Natural killer cell (primary cell): Measurements from ENCODE around the gene KHDC3L. TPM values are rescaled to one million over a fixed set of nuclear protein-coding genes. Genes with fewer than 3 reads are reported as not detected.

ENCODE experiments used
- ATAC-seq, 3 donors: fragments of 150-1000 bp in 2 of 3; fragments of 200-7000 bp in 1 of 3; cut with Tn5 transposase; 1 replicate in 1 of 3; 2 replicates in 2 of 3; pipeline ENCODE4 v1.10.0; 2021; ENCODE audit warnings: mild to moderate bottlenecking in 2 of 3, moderate library complexity in 2 of 3
- DNase-seq, 2 donors: peaks; one replicate each; pipeline versions ENCODE4 v3.0.0 to v3.0.0-alpha.2; 2013 to 2021; ENCODE audit warnings: mixed read lengths in 1 of 2
- H3K27ac ChIP-seq: one replicate; pipeline ENCODE4 v1.5.1; 2013; ENCODE audit warnings: mild to moderate bottlenecking, low read length
- H3K27me3 ChIP-seq: one replicate; pipeline ENCODE4 v1.6.1; 2013; ENCODE audit warnings: low read length; ENCODE audit not compliant: control insufficient read depth, insufficient read depth
- H3K36me3 ChIP-seq: one replicate; pipeline ENCODE4 v1.6.1; 2013; ENCODE audit warnings: low read length; ENCODE audit not compliant: control insufficient read depth, insufficient read depth
- H3K4me1 ChIP-seq: one replicate; pipeline ENCODE4 v1.6.1; 2013; ENCODE audit warnings: low read length; ENCODE audit not compliant: control insufficient read depth, insufficient read depth
- H3K4me3 ChIP-seq: one replicate; pipeline ENCODE4 v1.5.1; 2013; ENCODE audit warnings: low read length
- H3K9me3 ChIP-seq: one replicate; pipeline ENCODE4 v1.6.1; 2013; ENCODE audit warnings: low read length; ENCODE audit not compliant: control insufficient read depth, insufficient read depth
- H3K27ac Mint-ChIP-seq, 2 donors: one replicate each; pipeline ENCODE4 v1.8.0; 2022; ENCODE audit warnings: mild to moderate bottlenecking in 2 of 2, mixed read lengths in 2 of 2, moderate library complexity in 1 of 2
- H3K27me3 Mint-ChIP-seq, 2 donors: one replicate each; pipeline ENCODE4 v1.8.0; 2022; ENCODE audit warnings: low read depth in 2 of 2, mixed read lengths in 2 of 2
- H3K36me3 Mint-ChIP-seq: one replicate; pipeline ENCODE4 v1.8.0; 2022; ENCODE audit warnings: mixed read lengths
- H3K4me1 Mint-ChIP-seq, 2 donors: one replicate each; pipeline ENCODE4 v1.8.0; 2022; ENCODE audit warnings: mixed read lengths in 2 of 2
- H3K4me3 Mint-ChIP-seq: one replicate; pipeline ENCODE4 v1.8.0; 2022; ENCODE audit warnings: mild to moderate bottlenecking, moderate library complexity, mixed read lengths
- H3K9me3 Mint-ChIP-seq, 2 donors: one replicate each; pipeline ENCODE4 v1.8.0; 2022; ENCODE audit warnings: mixed read lengths in 2 of 2
- CTCF ChIP-seq: fragments of 200-600 bp; IDR thresholded peaks from one replicate; pipeline ENCODE4 v1.8.0; 2022; ENCODE audit warnings: antibody characterized with exemption
- WGBS: methylation state at CpG from one replicate; pipeline ENCODE4 v1.1.7; 2013; ENCODE audit warnings: missing lambda C conversion rate; ENCODE audit not compliant: insufficient coverage; 5-methylcytosine and 5-hydroxymethylcytosine counted together
- intact Hi-C: fragments of 100-400 bp; cut with micrococcal nuclease; formaldehyde crosslinking; loops from one replicate; pipeline ENCODE4 v1.14.2; 2022
- total RNA-seq, 4 donors: library from RNA; stranded (reverse); fragments of 120-200 nt in 1 of 4; gene quantifications; one replicate each; pipeline versions ENCODE4 v1.2.3 to v1.2.4, GENCODE V29; 2013 to 2022

The KHDC3L gene
- total RNA-seq, 3 donors from 2014 or later (not counting 1 experiment from before 2014, with no cell fraction given), result not detected

GRCh38 chr6:73348550-73349204 lies 13.8 kb upstream of the KHDC3L start:
- peaks cover 3% of the 10 kb centered on the region for H3K4me1 ChIP-seq
- Mint-ChIP-seq H3K27me3 (peaks cover 15 to 31% of the 10 kb centered on the region in 2 donors), H3K27ac (no peak overlapping the region), H3K36me3 (no peaks in the 10 kb centered on the region), H3K4me1 (peaks cover 6 to 7% of the 10 kb centered on the region in 2 donors), H3K4me3 (no peak overlapping the region), H3K9me3 (no peaks in the 10 kb centered on the region)
- no peaks in the 10 kb centered on the region for H3K9me3 ChIP-seq
- intact Hi-C loops, result no loop called here
- H3K36me3 ChIP-seq, result no peaks in the 10 kb centered on the region
- DNase-seq (no peak), ATAC-seq (no peak)
- H3K27me3 ChIP-seq, result peaks cover 18% of the 10 kb centered on the region
- H3K27ac ChIP-seq, result no peak overlapping the region
- no peak overlapping the region for H3K4me3 ChIP-seq
- no peak for TF ChIP-seq CTCF
- WGBS, result 44% methylated on average over 31 of the region's 33 CpGs

GRCh38 chr6:73349311-73349710 lies 13.1 kb upstream of the KHDC3L start:
- Histone ChIP-seq H3K4me3 (no peak overlapping the region), H3K27me3 (peaks cover 18% of the 10 kb centered on the region), H3K4me1 (peaks cover 3% of the 10 kb centered on the region), H3K27ac (no peak overlapping the region), H3K36me3 (no peaks in the 10 kb centered on the region), H3K9me3 (no peaks in the 10 kb centered on the region)
- no peak for TF ChIP-seq CTCF
- Mint-ChIP-seq H3K36me3 (no peaks in the 10 kb centered on the region), H3K27ac (no peak overlapping the region), H3K4me1 (peaks cover 6 to 7% of the 10 kb centered on the region in 2 donors), H3K9me3 (no peaks in the 10 kb centered on the region), H3K27me3 (peaks cover 15 to 31% of the 10 kb centered on the region in 2 donors), H3K4me3 (no peak overlapping the region)
- intact Hi-C loops, result no loop called here
- WGBS, result 14% methylated on average over 4 of the region's 6 CpGs
- DNase-seq (no peak), ATAC-seq (no peak)

GRCh38 chr6:73353636-73354593 lies 8.5 kb upstream of the KHDC3L start, which contains the start of gene DPPA5:
DPPA5 (minus strand) TSS chr6:73354276; CDS start chr6:73354225, 51 bp downstream.
- Histone ChIP-seq H3K4me3 (no peak within 1 kb of the TSS), H3K4me1 (peaks cover under 1% of the 10 kb centered on the region), H3K27me3 (peaks cover 8% of the 10 kb centered on the region), H3K9me3 (no peaks in the 10 kb centered on the region), H3K27ac (no peak within 1 kb of the TSS), H3K36me3 (no peaks in the 10 kb centered on the region)
- no peak for ATAC-seq
- WGBS, result 81% methylated on average over 59 of the region's 59 CpGs
- Mint-ChIP-seq H3K36me3 (no peaks in the 10 kb centered on the region), H3K4me1 (peaks cover 6 to 7% of the 10 kb centered on the region in 2 donors), H3K4me3 (no peak within 1 kb of the TSS), H3K27me3 (peaks cover 15 to 19% of the 10 kb centered on the region in 2 donors), H3K9me3 (no peaks in the 10 kb centered on the region), H3K27ac (no peak within 1 kb of the TSS)
- no peak for TF ChIP-seq CTCF
- intact Hi-C loops, result no loop called here
- no peak for DNase-seq
